Islet of Langerhans (tissue), 1 donor: ENCODE data around the gene KRTAP10-3.

Experiments
- FAIRE-seq: peaks from one replicate; lab custom pipeline; 2011; peaks lifted over from hg19 to GRCh38; lab: Jason Lieb, UNC

Gene KRTAP10-3

DNA sequence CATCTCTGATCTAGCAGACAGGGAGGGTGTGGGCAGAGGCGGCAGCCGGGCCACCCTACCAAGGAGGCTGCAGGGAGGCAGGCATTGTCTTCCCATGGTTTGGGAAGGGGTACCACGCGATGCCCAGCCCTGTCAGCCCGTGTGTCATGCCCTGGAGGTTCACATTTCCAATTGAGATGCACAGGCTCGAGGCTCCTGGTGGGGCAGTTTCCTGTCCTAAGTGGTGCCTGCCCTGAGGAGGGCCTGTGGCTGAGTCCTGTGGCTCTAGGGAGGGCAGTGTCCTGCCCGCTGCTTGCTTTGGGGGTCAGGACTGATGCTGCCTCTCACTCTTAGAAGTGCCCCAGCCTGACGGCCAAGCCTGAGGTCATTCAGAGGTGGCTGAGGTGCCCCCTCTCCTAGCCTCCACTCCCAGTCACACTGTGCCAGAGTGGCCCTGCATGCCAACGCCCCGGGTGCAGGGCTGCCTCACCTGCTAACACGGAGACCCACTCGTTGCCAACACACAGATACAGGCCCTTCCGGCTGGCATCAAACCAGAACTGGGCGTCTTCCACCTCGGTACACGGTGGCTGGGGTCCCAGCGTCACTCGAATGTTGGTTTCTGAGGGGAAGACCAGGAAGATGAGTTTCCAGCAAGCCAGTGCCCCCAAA, 30.5 kb downstream of the KRTAP10-3 start:
- no peak for FAIRE-seq

DNA sequence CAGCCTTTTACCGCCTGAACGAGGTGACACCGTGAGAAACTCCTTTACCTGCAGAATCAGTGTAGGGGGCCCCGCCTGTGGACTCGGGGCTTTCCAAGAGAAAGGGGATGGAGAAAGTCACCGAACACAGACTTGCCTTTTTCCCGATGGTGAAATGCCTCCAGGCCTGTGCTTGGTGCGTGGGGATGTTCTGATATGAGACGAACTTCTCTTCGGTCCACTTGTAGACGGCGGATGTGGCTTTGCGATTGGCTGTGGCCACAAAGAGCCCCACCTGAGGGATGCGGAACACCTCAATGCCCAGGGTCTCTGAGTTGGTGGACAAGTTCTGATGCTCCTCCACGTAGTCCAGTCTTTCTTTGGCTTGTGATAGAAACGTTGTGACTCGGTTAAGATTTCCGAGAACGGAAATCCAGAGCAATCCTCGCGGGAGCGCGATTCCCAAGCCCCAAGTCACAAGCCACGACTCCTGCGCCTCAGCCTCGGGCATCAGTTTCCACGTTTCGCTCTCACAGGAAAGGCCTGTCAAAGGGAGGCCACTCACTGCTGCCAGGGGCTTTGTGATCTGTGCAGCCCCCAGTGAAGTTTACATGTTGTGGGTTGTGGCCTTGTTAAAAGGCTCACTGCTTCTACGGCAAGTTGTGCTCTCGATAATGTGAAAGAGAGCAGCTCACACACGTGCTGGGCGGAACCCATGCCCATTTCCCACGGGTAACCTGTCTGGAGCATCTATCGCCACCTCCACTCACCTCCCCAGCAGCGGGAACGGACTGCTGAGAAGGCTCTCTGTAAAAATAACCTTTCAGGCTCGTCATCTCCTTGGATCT, 31.2 kb downstream of the KRTAP10-3 start:
- no peak for FAIRE-seq

DNA sequence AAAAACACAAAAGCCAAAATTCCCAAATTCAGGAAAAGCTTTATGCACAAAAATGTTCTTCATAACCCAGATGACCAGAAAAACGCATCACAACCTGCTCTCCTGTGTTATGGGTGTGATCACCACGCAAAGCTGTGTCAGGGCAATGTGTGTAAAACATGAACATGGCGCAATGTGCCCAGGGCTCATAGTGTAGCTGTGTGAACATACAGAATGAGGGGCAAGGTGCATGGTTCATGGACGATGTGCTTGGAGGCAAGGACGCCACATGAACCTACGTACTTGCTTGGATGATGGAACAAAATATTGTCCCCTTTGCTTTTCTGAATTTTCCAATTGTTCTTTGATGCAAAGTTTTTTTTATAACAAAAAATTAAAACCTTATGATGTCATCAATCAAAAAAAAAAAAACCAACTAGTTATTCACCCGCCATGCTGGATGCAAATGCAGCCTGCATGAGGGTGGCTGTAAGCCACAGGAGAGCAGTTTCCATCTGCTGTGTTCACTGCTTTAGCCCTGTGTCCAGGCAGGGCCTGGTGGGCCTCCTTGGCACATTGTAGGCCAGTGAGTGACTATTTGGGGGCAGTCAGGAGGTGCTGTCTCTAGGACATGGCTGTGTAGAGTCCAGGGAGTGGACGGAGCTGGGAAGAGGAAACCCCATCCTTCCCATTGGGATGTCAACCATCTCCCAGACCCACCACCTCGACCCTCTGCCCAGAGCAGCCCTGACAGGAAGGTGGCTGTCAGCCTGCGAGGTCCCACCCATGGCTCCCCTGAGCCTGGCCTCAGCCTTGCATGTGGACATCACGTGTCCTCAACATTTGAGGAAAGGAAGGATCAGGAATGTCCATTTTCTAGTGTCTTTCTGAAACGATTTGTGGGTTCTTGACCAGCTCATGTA, 32.2 kb downstream of the KRTAP10-3 start:
- no peak for FAIRE-seq

DNA sequence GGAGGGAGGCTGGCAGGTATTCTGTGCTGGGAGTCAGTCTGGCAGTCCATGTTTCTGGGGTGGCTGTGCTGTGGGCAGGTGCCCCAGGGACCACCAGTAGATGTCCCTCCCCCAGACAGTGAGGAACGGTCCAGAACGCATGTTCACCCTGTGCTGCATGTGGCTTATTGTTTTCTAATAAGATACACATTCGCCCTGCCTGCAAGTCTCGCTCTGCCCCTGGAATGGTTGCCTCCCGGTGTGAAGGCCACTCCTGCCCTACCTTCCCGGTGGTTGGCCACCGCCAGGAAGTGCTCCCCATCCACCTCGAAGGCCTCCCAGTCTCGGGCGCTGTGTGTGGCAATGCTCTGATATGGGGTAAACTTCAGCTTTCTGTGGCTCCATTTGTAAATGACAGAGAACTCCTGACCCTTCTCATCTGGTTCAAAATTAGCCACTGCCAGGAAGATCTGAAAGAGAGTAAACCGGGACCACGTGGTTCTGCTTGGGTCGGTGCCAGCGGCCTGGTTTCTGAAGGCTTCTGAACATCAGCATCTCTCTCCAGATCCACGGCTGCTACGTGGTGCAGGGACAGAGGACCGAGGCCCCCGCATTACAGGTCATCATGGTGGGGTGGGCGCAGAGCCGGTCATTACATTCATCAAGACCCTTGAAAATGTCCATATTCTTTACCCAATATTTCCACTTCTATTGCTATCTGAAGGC, 33.1 kb downstream of the KRTAP10-3 start:
- no peak for FAIRE-seq

DNA sequence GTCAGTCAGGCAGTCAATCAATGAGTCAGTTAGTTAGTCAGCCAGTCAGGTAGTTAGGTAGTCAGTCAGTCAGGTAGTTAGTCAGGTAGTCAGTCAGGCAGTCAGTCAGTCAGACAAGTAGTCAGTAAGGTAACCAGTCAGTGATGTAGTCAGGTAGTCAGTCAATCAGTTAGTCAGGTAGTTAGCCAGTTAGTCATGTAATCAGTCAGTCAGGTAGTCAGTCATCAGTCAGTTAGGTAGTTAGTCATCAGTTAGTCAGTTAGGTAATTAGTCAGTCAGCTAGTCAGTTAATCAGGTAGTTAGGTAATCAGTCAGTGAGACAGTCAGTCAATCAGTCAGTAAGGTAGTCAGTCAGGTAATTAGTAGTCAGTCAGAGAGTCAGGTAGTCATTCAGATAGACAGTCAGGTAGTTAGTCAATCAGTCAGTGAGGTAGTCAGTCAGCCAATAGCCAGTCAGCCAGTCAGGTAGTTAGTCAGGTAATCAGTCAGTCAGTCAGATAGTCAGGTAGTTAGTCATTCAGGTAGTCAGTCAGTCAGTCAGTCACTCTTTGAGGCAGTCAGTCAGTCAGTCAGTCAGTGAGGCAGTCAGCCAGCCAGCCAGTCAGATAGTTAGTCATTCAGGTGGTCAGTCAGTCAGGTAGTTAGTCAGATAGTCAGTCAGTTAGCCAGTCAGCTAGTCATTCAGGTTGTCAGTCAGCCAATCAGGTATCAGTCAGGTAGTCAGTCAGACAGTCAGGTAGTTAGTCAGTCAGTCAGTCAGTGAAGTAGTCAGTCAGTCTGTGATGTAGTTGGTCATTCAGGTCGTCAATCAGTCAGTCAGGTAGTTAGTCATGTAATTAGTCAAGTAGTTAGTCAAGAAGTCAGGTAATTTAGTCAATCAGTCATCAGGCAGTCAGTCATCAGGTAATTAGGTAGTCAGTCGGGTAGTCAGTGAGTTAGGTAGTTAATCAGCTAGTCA, 33.9 kb downstream of the KRTAP10-3 start:
- FAIRE-seq, result no peak

DNA sequence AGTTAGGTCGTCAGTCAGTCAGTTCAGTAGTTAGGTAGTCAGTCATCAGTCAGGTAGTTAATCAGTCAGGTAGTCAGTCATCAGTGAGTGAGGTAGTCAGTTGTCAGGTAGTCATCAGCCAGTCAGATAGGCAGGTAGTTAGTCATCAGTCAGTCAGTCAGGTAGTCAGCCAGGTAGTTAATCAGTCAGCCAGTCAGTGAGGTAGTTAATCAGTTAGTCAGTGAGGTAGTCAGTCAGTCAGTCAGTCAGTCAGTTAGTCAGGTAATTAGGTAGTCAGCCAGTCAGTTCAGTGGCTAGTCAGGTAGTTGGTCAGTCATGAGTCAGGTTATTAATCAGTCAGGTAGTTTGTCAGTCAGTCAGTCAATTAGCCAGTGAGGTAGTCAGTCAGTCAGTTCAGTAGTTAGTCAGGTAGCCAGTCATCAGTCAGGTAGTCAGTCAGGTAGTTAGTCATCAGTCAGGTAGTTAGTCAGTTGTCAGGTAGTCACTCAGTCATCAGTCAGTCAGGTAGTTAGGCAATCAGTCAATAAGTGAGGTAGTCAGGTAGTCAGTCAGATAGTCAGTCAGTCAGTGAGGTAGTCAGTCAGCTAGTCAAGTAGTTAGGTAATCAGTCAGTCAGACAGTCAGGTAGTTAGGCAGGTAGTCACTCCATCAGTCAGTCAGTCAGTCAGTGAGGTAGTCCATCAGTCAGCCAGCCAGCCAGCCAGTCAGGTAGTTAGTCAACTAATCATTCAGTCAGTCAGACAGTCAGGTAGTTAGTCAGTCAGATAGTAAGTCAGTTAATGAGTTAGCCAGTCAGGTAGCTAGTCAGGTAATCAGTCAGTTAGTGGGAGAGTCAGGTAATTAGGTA, 34.8 kb downstream of the KRTAP10-3 start:
- FAIRE-seq, result no peak

DNA sequence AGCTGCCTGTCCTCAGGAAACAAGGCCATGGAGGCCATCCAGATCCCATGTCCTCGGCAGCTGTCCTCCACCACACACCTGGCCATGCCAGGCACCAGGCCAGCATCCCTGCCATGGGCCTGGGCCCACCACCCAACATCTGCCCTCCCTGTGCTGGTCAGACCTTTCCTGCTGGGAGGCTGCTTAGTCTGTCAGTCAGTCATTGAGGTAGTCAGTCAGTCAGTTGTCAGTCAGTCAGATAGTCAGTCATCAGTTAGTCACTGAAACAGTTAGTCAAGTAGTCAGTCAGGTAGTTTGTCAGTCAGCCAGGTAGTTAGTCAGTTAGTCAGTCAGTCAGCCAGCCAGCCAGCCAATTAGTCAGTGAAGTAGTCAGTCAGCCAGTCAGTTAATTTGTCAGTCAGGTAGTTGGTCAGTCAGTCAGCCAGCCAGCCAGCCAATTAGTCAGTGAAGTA, 35.8 kb downstream of the KRTAP10-3 start:
- no peak for FAIRE-seq

DNA sequence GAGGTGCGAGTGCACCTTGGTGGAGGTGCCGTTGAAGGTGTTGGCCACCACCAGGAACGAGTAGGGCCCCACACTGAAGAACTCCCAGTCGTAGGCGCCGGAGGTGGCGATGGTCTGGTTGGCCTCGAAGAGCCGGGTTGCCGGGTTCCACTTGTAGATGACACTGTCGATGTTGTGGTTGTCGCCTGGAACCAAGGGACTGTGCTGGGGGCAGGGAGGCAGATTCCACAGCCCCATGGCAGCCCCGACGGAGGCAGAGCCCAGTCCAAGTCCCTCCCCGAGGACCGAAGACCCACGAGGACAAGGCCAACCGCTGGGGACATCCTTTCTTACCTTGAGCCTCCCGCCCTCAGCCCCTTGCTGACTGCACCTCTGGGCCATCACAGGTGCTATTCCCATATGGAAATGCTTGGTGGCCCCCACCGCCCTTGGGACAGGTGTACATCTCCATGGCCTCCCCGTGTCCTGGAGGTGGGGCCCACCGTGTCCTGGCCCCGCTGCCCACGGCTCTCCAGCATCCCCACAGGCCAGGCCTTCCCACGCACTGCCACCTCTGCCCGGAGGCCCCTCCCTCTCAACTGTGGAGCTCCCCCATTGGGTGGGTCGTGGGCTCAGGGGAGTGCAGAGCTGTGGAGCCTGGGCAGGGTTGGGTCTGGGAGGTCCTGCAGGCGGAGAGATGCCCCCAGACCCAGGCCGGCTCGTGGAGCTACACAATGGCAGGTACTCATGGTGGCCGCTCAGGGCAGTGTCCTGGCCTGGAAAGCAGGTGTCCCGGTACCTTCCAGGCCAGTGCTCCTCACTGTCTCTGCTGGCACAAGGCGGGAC, 36.5 kb downstream of the KRTAP10-3 start:
- FAIRE-seq, result no peak

DNA sequence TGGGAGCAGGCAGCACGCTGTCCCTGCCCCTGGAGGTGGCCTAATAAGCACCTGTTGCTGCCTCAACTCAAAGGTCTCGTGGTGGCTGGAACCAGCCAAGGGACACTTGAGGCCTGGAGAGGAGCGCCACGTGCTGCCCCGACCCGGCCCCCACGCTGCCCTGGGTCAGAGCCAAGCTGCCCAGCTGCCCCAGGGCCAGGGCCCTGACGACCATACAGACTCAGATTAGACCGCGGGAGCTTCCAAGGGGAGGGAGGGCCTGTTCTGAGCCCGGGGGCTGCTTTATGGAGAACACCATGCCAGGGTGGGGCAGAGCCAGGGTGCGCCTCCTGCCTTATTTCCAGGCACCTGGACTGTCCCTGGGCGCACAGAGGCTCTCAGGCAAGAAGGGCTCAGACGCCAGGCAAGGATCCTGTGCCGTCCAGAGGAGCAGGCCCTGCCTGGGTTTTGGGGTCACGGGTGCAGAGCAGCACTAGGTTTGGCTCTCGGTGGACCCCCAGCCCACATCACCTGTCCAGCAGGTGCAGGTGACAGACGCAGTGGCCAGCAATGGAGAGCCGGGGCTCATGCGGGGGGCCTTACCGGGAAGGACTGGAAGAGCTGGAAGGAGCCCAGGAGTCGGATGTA, 37.2 kb downstream of the KRTAP10-3 start:
- FAIRE-seq, result no peak

DNA sequence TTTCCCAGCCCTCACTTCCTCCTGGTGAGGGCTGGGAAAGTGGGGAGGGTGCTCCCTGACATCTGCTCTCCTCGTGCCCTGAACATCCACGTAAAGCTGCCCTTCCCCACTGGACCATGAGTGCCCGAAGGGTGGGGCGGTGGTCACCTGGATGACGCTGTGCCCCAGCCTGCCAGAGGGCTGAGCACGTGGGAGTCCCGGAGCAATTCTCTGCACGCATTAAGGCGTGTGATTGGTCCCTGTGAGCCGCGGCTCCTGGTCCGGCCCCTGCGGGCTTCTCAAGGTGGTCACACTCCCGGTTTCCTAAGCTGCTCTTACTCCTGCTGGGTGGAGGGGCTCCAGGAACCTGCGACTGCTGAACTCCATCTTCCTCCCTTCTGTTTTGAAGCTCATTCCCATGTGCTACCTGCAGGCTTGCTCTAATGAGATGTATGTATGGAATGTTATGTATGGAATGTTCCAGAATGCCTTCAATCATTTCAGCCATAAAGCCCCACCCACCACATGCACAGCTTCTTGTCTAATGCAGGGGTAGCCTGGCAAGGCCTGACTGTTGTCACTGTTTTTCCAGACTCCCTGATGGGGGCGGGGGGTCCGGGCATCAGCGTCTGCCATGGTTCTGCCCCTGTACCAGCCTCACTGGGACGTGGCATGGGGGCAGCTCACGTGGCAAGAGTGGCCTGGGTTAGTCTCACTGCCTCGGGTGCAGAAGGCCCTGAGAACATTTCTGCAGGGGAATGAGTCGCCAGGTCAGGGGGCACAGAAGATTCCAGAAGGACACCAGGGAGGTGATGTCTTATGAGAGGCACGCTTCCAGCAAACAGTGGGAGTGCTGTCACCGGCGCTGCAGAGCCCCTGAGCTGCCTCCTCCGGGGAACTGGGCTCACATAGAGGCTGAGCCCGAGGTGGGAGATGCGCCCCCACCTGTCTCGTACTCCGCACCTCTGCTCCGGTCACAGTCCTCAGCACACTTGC, 38.0 kb downstream of the KRTAP10-3 start:
- FAIRE-seq, result no peak

DNA sequence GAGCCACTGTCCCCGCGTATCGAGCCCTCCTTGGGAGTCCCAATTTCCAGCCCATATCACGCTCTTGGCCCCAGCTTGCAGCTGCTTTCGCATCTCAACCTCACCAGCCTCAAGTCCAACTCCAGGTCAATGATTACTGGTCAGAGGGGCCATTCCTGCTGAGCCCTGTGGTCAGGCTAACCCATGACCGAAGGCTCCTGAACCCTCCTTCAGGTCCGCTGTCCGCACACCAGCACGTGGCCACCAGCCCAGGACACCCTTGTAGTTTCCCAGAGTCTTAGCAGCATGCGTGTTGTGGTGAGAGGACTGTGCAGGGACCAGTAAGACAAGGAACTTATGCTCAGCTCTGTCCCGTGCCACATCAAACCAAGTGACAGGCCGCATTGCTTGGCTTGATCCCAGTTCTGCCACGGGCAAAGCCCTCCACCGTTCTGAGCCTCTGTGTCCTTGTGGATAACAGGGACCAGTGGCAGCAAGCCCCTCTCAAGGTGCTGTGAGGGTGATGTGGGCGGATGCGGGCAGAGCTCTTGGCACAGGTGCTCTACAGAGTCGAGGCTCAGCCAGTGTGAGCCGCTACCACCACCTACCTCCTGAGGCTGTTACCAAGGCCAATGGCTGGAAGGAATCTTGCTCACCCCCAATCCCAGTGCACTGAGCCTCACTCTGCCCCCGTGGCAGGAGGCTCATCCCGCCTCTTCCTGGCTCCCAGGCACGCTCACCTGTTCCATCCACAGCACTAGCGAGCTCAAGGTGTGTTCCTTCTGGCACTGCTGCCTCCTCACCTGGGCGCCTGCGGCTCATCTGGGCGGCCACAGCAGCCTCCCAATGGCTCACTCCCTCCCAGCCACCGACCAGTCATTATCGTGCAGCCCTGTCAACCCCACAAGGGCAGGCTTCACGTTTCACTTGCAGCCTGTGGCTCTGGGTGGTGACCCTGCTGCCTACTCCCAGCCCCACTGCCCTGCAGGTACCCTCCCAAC, 39.0 kb downstream of the KRTAP10-3 start:
- no peak for FAIRE-seq

DNA sequence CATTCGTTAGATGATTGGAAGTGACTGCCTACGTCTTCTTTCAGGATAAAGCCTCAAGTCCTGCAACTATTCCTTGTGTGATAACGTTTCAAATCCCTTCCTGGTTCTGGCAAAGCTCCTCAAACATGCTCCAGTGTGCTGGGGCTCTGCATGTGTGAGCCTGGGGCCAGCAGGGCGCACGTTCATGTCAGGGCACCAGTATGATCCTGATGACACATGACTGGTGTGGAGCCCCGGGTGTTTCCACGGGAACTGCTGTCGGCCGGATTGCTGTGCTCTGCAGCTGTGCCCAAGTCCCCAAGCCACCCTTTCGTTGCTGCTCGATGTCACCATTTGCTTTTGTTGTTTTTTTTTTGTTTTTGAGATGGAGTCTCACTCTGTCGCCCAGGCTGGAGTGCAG, 39.9 kb downstream of the KRTAP10-3 start:
- FAIRE-seq, result no peak

DNA sequence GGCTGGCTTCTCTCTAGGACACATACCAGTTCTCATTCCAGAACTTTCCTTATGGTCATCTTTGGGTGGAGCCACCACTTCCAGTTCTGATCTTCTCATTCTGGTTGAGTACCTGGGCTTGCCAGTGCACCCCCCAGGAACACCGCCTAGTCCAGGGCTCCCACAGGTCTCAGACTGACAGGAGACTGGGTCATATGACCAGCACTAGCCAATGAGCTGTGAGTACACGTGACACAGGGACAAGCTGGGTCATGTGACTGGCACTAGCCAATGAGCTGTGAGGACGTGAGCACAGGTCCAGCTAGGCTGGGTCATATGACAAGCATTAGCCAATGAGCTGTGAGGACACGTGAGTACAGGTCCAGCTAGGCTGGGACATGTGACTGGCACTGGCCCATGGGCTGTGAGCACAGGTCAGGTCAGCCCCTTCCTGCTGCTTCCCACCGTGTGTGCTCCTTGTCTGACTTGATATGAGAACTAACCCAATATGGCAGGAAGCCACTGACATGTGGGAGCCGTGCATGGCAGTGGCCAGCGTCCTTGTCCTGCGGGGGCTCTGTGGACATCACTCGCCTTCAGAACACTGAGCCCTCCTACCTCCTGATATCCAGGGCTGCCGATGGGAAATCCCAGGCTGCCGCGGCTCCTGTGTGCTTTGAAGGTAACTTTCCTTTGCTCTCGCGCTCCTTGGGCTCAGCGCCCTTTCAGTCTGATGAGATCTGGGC, 41.3 kb downstream of the KRTAP10-3 start:
- no peak for FAIRE-seq

DNA sequence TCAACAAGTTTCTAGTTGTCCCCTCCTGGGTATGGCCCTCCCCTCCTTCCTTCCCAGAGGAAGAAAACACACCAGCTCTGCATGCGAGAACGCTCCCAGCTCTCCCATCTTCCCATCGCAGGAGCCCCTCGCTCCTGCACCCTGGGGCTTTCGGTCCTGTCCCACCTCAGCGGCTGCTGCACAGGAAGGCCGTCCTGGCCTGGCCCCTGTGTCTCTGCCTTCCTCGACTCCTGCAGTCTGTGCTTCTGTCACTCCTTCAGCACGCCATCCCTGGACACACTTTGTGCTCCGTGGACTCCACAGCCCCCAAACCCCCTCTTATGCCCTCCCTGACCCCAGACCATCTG, 41.8 kb downstream of the KRTAP10-3 start:
- FAIRE-seq, result no peak

DNA sequence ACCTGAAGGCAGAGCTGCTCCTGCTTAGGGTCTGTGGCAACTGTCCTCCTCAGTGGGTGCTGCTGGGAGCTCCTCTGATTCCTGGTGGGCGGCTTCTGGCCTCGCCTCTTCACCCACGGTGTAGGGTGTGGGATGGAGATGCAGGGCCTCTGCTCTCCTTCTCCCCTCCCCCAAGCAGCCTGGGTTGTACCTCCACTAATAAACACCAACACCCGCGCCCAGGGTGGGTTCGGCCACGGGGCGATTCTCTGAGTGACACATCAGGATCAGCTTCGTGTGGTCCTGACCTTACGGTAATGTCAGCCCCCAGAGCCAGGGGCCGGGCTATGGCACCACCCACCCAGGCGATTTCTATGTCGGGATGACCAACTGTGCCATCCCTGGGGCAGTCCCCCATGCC, 42.3 kb downstream of the KRTAP10-3 start:
- FAIRE-seq, result no peak
